Astrocyte of the spinal cord (primary cell): ENCODE results near the gene MED13L.

Source experiments
- DNase-seq: peaks from one replicate; pipeline ENCODE4 v3.0.0; 2011; ENCODE audit warnings: low read depth, low spot score
- H3K4me3 ChIP-seq: 2 replicates; pipeline ENCODE4 v1.5.1; 2011; ENCODE audit warnings: low read depth, mild to moderate bottlenecking, low read length, moderate library complexity
- in situ Hi-C: cut with HindIII; loops from 2 replicates; pipeline ENCODE4 v1.10.0; 2017; ENCODE audit warnings: low sequenced_read_pairs
- TF ChIP-seq, protein P1 (sequence below): IDR thresholded peaks from 2 replicates; pipeline ENCODE4 v1.5.1; 2012; ENCODE audit warnings: low read depth, mild to moderate bottlenecking, low read length, inconsistent platforms

MED13L gene

DNA sequence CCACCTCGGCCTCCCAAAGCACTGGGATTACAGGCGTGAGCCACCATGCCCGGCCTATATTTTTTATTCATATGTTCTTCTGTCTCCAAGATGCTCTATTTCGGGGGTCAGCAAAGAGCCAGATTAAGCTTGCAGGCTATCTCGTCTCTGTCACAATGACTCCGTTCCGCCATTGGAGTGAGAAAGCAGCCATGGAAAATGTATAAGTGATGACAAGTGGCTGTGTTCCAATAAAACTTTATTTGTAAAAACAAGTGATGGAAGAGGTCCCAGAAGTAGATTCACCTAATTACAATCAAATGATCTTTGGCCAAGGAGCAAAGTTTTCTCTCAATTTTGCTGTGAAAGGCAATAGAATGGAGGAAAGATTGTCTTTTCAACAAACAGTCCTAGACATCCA, 342.6 kb downstream of the MED13L start:
- in situ Hi-C loops: no loop called here
- H3K4me3 ChIP-seq: no peak overlapping the region
- TF ChIP-seq, protein P1, sequence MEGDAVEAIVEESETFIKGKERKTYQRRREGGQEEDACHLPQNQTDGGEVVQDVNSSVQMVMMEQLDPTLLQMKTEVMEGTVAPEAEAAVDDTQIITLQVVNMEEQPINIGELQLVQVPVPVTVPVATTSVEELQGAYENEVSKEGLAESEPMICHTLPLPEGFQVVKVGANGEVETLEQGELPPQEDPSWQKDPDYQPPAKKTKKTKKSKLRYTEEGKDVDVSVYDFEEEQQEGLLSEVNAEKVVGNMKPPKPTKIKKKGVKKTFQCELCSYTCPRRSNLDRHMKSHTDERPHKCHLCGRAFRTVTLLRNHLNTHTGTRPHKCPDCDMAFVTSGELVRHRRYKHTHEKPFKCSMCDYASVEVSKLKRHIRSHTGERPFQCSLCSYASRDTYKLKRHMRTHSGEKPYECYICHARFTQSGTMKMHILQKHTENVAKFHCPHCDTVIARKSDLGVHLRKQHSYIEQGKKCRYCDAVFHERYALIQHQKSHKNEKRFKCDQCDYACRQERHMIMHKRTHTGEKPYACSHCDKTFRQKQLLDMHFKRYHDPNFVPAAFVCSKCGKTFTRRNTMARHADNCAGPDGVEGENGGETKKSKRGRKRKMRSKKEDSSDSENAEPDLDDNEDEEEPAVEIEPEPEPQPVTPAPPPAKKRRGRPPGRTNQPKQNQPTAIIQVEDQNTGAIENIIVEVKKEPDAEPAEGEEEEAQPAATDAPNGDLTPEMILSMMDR: no peak
- DNase-seq: no peak

GRCh38 chr12:115934046-115934445, 343.4 kb downstream of the MED13L start:
- in situ Hi-C loops: no loop called here
- DNase-seq: no peak
- TF ChIP-seq, protein P1: no peak
- H3K4me3 ChIP-seq: no peak overlapping the region

DNA sequence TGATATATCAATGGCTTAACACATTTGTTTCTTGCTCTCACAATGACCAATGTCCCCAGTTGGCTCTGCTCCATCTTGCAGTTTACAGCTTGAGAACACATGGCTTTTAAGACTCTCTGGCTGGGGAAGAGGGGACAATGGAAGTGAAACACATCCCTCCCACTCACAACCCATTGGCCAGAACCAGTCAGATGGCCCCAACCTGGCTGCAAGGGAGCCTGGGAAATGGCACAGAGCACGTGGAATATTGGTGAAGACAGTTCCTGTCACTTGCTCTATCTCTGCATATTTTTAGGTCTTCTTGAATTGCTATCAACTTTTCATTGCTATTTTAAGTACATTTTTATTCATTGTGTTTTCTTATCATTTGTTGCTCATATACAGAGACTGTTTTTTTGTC, 345.4 kb downstream of the MED13L start:
- in situ Hi-C loops: no loop called here
- H3K4me3 ChIP-seq: no peak overlapping the region
- DNase-seq: no peak

DNA sequence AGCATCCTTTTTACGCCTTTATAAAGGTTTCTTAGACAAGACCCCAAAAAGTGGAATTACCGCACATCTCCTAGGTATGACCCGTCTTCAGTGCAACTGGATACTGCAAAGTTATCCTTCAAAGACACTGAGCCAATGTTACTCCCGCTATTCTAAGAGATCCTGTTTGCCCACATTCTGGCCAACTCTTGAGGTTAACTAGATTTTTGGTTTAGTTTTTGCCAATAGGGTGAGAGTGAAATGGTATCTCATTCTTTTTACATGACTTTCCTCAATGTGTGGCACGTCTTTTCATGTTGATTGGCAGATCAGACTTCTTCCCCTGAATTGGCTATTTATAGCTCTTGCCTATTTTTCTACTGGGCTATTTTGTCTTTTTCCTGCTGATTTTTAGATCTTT, 347.2 kb downstream of the MED13L start:
- H3K4me3 ChIP-seq: no peak overlapping the region
- TF ChIP-seq, protein P1: no peak
- no peak for DNase-seq
- in situ Hi-C loops: no loop called here

More for the DNA sequence above, 345.4 kb downstream of the MED13L start:
- TF ChIP-seq, protein P1: no peak

GRCh38 chr12:115926037-115926670, 351.3 kb downstream of the MED13L start:
- in situ Hi-C loops: no loop called here
- H3K4me3 ChIP-seq: no peak overlapping the region
- TF ChIP-seq, protein P1: no peak
- no peak for DNase-seq

DNA sequence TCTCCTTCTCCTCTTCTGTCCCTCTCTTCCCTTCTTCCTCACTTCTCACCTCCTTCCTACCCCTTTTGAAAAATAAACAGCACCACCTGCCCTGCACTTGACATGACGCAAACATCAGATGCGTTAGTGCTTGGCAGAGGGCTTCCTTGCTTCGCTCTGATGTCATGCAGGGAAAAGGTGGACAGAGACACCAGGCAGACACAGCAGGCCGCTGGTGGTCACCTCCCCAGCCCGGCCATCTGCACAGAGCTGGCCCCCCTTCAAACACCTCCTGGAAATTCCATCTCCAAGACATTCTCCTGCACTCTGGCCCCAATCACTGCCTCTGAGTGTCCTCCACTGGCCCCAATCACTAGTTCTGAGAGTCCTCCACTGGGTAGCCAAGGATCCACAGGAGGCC, 353.6 kb downstream of the MED13L start:
- DNase-seq: no peak
- no peak overlapping the region for H3K4me3 ChIP-seq
- in situ Hi-C loops: no loop called here
- TF ChIP-seq, protein P1: no peak
